Fibroblast of the conjunctiva (primary cell): ENCODE measurements around the gene PRKCZ.
A peak's percentile ranks its signal among the peaks of the same experiment; 100 is the strongest.

Source experiments
- DNase-seq: peaks from one replicate; pipeline ENCODE4 v3.0.0-alpha.2; 2010; ENCODE audit warnings: low read depth

Gene PRKCZ

DNA sequence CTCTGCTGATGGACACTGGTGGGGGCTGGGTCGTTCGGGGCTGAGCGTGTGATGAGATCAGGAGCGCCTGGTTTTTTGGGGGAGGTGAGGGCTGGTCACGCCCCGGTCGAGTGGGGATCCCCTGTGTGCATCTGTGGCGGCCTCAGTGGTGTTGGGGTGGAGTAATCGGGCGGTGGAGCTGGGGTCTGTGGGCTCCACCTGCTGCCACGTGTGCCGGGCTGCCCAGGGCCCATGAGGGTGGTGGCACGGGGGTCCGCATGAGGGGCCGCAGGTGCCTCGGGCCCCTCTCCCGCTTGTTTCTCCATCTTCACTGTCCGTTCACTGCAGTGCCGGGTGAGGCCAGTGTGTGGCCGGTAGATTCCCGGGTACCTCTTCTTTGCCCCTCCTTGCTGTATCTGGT is 17.2 kb downstream of the PRKCZ start:
- DNase-seq = no peak

DNA sequence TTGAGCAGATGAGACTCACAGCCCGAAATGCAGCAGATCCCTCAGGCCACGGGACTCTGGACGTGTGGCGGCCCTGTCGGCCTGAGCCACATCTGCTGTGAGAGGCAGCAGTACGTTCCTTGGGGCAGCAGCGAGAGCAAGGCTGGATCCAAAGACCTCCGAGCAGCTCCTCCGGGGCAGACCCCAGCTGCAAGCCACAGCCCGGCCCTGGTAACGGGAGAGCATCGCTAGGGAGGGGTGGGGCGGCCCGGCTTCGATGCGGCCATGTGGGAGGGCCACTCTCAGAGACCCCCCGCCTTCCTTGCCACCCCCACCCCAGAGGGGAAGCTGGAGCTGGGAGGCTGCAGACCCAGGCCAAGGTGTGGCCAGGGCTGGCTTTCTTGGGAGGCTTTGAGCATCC is 17.8 kb downstream of the PRKCZ start:
- DNase-seq = no peak

DNA sequence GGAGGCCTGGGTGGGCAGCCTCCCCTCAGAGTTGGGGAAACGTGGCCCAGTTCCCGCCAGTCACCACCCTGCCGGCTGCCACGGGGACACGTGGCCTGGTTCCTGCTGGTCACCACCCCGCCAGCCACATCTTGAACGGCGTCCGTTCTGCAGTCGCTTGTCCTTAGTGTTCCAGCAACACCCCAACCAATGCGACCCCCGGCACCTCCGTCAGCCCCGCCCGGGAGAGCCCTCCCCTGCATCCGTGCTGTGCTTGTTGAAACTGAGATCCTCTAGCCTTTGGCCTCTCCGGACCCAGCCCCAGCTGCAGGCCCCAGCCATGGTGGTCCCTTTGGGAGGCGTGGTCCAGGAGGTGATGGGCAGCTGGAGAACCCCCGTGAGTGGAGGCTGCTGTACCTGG is 18.7 kb downstream of the PRKCZ start:
- no peak for DNase-seq

DNA sequence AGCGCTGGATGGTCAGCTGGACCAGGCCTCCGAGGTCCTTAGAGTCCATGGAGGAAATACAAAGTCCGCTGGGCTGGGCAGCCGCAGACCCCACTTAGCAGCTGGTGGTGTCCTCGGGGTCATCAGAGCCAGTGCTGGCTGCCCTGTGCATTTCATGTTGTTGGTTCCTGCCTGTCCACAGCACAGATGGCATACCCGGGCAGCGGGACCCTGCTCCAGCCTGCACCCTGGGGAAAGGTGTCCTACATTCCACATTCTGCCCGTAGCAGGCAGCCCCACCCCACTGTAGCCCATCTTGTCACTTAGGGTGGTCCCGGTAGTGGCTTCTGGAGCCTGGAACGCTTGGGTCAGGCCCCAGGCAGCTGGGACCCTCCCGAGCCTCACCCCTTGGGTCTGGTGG is 19.8 kb downstream of the PRKCZ start:
- DNase-seq = no peak

DNA sequence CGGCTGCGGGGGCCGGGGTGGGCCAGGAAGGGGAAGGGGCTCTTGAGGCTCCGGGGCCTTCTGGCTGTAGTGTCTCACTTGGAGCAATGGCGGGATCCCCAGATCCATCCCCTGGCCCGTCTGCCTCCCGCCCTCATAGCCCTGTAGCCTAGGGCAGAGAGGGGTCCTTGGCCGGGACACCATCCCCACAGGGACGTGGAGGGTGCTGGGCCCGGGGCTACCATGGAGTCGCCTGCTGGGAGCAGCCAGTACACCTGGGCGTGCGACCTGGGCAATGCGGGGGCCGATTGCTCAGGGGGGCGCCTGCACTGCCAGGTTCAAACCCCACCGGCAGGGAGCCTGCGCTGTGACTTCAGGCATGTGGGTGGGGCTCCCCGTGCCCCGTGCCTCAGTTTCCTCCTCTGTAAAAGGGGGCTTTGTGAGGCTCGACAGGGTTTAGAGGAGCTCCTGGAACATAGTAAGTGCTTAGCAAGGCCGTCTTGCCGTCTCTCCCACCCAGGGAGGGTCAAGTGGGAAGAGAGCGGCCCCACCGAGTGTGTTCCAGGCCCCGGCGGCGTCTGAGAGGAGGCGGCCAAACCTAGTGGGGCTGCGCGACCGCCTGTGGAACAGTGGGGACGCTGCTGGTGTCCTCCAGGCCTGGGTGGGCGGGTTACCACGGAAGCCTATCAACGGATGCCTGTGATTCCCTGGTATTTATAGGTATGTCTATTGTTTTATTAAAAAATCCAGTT is 20.8 kb downstream of the PRKCZ start:
- no peak for DNase-seq

DNA sequence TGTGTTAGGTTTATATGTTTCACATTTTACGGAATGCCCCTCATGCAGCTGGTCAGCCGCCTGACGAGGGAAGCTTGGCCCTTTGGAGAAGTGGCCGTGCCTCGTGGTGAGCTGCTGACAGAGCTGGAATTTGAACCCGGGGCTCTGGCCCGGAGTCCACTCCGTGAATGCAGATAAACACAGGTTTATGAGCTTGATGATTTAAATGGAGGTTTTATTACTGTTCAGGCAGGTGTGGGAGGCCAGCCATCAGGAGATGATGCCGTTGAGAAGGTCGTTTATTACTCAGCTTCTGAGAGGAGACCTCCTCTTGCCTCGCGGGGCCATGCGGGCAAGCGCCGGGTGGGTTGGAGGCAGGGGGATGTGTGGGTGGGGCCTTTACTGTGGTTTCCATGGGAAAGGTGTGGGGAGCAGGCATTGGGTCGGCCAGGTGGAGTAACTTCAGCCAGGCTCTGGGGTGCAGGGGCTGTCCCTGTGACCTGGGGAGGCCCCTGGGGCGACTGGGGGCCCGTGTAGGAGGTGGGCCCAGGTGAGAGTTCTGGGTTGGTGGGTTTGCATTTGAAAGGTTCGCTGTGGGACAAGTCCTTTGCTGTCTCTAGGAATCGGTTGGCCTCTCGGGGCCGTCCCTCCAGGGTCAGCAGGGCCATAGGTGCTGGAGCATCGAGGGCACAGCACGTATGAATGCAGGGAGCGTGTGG is 22.0 kb downstream of the PRKCZ start:
- no peak for DNase-seq

DNA sequence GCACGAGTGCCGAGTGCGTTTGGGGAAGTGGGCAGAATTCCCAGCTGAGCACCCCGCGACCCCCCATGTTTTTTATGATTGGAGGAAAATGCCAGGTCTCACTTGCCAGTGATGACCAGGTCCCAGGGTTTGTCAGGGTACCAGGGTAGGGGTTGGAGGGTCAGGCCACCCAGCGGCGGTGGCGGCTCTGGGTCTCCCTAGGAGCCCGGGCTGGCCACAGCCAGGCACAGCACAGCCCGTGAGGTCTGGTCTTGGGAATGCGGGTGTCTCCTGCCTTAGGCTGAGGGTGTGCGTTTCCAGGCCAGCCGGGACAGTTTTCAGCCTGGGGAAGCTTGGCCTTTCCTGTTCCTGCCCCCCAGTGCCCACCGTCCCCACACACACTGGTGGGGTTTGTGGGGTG is 22.7 kb downstream of the PRKCZ start:
- no peak for DNase-seq

DNA sequence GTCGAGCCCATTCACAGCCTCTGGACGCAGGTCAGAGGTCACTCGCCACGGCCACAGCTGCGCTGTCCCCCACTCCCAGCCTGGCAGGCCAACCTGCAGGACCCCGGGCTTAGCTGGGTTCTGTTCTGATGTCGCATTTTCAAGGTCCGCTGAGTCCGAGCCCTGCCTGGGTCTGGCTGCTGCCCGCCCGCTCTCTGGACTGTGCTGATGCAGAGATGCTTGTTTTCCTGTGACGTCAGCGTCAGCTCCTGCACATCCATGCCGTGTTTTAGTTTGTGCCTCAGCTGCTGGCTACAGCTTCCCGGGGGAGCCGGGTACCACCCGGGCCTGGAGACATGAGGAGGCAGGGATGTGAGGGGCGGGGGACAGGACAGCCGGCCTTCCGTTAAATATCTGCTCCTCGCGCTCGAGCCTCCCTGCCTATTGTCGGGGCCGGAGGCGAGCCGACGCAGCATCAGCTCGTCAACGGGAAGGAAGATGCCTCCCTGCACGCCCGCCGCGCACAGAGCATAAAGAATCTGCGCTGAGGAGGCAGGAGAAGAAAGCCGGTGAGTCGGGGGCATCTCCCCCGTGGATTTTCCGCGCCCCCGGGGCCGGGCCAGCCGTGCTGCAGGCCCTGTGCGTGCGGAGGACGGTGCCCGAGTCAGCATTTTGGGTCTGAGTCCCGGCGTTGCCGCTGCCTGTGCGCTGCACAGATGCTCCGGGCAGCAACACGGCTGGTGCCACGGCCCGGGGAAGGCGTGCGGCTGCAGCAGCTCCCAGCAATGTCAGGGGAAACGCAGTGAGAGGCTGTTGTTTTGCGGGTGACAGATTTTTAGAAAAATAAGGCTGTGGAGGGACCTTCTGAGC is 23.4 kb downstream of the PRKCZ start:
- DNase-seq = peak; percentile 17

DNA sequence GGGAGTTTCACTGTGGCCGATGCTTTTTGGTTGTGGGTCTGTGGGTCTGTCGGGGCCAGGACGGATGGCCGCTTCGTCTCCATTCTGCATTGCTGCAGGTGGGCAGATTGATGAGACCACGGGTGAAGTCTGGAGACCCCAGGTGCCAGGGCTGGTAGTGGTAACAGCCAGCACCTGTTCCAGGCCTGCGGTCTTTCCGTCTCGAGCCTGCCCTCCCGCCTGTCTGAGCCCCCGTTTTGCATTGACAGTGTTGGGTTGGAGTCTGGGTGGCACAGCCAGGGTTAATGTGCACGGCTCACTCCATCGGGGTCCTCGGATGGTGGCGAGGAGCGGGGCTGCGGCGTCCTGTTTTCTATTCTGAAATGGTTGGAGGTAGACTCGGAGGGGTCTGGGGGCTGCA is 24.2 kb downstream of the PRKCZ start:
- no peak for DNase-seq

DNA sequence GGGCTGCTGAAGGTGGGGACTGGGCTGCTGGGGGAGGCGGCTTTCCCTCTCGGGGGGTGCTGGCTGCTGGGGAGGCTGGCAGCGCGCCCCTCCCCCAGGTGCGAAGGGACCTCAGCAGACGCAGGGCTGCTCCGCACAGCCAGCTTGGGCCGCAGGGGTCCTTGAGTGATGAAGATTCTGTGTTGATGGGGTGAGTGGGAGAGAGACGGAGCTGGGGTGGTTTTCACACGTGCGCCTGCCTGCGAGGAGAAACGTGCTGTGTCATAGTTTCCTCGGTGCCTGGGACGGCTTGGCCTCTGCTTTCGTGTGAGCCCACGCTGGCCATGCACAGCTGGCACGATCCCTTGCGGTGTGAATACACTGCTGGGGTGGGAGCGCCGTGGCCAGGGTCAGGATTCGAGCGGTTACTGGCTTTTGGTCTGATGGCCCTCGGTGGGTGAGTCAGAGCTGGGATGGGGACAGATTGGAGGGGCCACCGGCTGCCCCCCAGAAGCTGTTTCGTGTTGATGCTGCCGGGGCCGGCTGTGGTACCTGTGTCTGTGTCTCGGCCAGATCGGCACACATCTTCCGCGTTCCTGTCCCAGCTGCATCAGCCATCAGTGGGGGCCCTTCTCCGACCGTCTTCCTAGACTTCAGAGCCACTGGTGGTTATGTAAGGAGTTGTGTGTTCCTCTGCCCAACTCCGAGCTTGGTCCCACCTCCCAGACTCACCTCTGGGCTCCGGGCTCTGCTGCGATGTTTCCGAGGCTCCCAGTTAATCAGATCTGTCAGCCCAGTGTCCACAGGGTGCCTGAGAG is 24.9 kb downstream of the PRKCZ start:
- DNase-seq = no peak

DNA sequence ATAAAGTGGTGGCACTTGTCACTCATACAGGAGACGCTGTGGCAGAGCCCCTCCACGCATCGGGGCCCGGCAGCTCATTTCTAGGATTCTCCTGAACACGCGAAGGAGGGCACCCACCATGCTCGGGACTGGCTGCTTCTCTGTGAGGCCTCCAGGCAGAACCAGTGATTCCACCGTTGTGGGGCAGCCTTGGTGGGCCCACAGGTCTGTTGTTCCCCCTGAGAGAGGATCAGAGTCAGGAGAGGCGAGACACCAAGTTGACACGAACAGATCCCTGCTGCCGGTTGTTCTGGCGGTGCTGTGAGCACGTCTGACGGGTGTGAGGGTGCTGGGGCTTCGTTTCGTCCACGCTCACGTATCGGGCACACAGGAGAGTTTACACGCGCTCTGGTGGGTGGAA is 26.6 kb downstream of the PRKCZ start:
- DNase-seq = no peak

DNA sequence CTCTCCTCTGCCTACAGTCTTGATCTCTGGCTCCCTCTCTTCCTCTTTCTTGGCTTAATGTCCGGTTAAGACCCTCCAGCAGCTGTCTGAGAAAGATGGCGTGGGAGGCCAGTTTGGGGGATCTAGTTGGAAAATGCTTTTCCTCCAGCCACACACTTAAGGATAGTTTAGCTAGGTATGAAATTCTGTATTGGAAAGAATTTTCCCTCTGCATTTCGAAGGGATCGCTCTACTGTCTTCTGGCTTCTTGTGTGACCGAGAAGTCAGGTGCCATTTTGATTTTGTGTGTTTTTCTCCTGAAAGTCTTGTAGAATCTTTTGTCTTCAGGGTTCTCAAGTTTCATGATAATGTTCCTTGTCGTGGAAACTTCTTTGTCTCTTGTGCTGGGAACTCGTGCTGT is 28.0 kb downstream of the PRKCZ start:
- DNase-seq = no peak

DNA sequence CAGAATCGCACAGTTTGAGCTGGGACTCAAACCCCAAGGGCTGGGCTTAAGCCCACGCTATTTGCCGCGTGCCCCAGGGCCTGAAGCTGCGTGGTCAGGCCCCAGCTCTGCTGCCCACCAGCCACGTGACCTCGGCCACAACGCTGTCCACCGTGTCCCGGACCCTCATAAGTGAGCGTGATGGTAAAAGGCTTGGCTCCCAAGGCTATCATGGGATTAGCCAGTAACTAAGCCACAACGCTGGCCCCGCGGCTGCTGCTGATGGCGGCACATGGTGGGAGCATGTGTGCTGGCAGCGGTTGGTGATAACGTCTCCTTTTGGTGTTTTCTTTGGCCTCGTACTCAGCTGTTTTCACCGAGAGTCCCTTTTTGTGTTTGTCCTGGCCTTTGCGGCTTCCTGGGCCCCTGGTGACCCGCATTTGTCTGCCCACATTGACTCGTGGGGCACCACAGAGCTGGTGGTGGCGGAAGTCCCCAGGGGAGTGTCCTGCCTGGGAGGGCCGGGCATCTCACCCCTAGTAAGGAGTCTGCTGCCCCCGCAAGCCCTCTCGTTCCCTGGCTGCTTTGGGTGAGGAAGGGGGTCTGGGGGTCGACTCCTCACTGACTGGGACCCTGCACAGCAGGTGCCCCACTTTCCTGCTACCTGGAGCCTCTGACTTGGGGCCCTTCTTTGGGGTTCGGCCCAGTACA is 29.3 kb downstream of the PRKCZ start:
- DNase-seq = no peak

DNA sequence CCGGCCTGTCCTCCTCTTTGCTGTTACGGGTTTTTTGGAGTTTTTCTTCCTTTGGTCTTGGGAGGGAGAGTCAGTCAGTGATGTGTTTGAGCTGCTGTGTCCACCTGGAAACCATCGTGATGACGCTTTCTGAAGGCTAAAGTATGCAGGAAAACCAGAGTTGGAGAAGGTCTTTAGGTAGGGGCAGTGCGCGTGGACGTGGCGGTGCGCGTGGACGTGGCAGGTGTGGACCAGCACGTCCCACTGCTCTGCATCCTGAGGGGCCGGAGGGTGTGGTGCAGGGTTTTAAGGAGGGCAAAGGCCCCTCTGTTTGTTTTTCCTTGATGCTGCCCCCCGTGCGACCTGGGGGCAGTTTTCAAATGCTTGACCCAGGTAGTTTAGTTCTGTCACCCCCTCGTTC is 29.9 kb downstream of the PRKCZ start:
- no peak for DNase-seq

DNA sequence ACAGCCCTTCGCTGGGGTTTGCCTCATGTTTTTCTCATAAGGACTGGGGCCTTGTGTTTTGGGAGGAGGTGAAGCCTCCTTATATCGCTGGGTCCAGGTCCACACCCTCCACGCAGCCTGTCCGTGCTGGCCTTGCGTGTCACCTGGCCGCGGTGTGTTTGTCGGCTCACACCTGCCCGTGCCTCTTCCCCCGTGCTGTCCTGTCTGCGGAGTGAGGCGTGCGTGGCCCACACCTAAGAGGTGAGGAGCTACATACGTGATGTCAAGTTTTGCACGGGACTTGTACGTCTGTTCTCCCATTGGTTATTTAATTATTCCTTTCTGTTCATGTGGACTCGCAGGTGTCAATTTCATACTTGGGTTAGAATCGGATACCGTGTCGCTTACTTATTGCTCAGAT is 30.7 kb downstream of the PRKCZ start:
- DNase-seq = no peak

DNA sequence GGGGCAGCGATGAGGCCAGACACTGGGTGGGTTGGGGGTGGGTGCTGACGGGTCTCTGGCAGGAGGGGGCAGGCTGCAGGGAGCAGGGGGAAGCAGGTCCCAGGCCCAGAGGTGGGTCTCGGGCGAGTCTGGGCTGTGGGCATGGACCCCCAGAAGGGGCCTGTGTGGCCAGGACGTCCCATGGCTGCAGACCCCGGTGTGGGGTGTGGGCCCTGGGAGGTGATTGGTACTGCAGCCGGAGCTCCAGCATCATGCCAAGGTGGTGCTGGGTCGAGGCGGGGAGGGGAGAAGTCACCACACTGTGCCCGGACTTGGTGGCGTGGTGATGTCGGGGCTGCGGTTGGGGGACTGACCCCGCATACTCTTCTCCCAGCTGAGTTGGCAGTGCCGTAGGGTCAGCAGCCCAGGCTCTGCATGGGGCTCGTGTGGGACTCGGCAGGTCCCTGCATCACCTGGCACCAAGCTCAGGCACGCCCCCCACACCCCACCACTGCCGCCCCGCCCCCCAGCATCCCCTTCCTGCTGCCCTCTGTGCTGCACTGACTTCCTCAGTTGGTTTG is 31.2 kb downstream of the PRKCZ start:
- no peak for DNase-seq

DNA sequence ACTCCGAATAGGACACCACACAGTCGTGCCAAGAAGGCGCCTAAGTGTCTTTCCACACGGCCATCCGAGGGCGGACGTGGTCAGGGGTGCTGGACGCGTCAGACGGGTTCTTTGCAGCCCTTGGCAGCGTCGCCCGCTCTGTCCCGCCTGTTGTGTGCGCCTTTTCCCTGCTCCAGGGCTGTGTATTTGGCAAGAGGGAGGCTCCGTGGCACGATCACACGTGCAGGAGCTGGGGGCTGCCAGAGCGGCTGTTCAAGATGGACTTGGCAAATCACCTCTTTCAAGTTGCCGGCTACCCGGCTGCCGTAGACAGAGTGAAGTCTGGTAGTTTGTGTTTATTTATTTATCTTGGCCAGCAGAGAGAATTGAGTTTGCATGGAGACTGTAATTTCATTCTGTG is 31.9 kb downstream of the PRKCZ start:
- no peak for DNase-seq

DNA sequence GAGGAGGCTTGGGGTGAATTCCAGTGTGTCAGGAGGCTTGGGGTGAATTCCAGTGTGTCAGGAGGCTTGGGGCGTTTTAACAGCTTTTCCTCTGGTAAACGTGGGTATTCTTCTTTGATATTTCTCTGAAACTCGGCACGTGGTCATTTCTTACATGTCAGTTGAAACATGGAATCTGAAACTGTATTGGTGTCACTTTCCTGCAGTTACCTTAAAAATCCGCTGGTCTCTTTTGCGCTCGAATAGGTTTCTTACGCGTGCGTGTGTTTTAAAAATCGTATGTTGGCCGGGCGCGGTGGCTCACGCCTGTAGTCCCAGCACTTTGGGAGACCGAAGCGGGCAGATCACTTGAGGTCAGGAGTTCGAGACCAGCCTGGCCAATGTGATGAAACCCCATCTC is 33.5 kb downstream of the PRKCZ start:
- no peak for DNase-seq

DNA sequence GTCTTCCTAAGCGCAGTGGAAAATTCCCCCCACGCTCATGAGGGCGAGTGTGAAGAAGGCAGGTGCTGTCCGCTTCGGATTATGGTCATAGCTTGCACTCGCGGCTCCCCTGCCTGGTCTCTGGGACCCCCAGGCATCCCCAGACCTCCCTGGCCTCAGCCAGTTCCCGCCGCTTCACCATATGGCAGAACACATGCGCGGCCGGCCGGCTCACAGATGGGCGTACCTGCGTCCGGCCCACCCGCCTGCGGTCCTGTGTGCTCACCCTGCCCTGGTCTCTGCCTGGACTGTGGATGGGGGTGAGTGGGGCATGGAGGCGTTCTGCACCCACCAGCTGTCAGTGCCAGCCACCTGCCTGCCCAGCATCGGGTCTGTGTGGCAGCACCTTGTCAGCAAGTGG is 34.1 kb downstream of the PRKCZ start:
- DNase-seq = no peak

DNA sequence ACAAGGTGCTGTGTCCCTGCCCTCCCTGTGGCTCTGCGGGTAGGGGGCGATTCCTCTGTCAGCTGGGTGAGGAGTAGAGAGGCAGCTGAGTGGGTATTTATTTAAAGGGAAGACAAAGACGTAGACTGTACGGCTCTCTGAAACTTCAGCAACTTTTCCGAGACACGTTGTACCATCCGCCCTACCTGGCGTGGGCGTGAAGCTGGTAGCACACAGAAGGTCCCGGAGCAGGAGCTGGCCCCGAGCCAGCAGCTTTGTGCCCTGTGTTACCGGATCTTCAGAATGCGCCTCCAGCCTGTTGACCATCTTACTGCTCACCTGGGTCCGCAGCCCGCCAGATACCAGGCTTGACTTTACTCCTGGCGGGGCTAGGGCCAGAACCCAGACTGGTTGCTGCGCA is 34.9 kb downstream of the PRKCZ start:
- DNase-seq = no peak

DNA sequence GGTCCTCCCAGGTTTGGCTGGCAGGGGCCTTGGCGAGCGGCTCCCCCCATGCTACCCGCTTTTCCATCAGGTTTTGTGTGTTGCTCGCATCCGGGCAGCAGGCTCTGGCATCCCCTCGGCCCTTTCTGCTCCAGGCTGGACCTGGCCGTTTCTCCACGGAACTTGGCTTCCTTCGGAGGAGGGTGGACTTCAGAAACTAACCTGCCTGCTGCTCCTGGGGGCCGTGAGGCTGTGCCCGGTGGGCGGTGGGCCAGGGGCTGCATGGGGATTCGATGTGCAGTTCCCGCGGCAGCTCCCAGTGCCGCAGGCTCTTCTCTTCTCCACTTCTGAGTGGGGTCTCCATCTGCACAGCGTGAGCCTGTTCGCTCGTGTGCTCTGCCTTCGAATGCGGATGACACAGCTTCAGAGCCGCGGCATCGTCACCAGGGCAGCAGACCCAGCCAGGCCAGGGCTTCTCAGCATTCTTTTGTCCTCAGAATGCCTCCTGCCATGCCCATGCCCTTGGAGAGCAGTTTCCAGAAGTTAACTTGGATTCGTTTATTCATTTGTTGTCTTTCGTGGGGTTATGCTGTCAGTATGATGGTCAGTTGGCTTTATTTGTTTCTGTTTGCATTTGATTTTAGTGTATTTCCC is 36.4 kb downstream of the PRKCZ start:
- no peak for DNase-seq
